GM18526 (cell line): ENCODE data around the gene LYSMD2.

Experiments
- POLR2A ChIP-seq: IDR thresholded peaks from 3 replicates; pipeline ENCODE4 v1.6.1; 2011; ENCODE audit not compliant: insufficient read length; ENCODE audit errors: extremely low read depth

LYSMD2 gene

GRCh38 chr15:51737522-51738305 is at the start of gene LYSMD2:
Gene LYSMD2, minus strand, starts transcription at chr15:51737655. Its CDS starts 33 bp downstream, at chr15:51737622.
- peak; percentile 48 for TF ChIP-seq POLR2A

GRCh38 chr15:51783967-51784366 is 46.5 kb upstream of the LYSMD2 start:
- TF ChIP-seq POLR2A = no peak

- TF ChIP-seq POLR2A = no peak
Observed at GRCh38 chr15:51782357-51782896, 45.0 kb upstream of the LYSMD2 start.

- no peak for TF ChIP-seq POLR2A
Observed at GRCh38 chr15:51781506-51781905, 44.1 kb upstream of the LYSMD2 start.

- TF ChIP-seq POLR2A = no peak
Observed at GRCh38 chr15:51780636-51781035, 43.2 kb upstream of the LYSMD2 start.

GRCh38 chr15:51776952-51777569 is 39.6 kb upstream of the LYSMD2 start:
- no peak for TF ChIP-seq POLR2A

GRCh38 chr15:51775967-51776816 is 38.7 kb upstream of the LYSMD2 start:
- no peak for TF ChIP-seq POLR2A

- TF ChIP-seq POLR2A = no peak
Observed at GRCh38 chr15:51774916-51775315, 37.5 kb upstream of the LYSMD2 start.

- TF ChIP-seq POLR2A = no peak
Observed at GRCh38 chr15:51771773-51772172, 34.3 kb upstream of the LYSMD2 start.

- TF ChIP-seq POLR2A = no peak
Observed at GRCh38 chr15:51770902-51771301, 33.4 kb upstream of the LYSMD2 start.

- no peak for TF ChIP-seq POLR2A
Observed at GRCh38 chr15:51768018-51768417, 30.6 kb upstream of the LYSMD2 start.

- no peak for TF ChIP-seq POLR2A
Observed at GRCh38 chr15:51766341-51766740, 28.9 kb upstream of the LYSMD2 start.

- TF ChIP-seq POLR2A = no peak
Observed at GRCh38 chr15:51765751-51766150, 28.3 kb upstream of the LYSMD2 start.

GRCh38 chr15:51760805-51761204 is 23.4 kb upstream of the LYSMD2 start:
- TF ChIP-seq POLR2A = no peak

- no peak for TF ChIP-seq POLR2A
Observed at GRCh38 chr15:51759557-51760070, 22.2 kb upstream of the LYSMD2 start.

GRCh38 chr15:51758645-51759044 is 21.2 kb upstream of the LYSMD2 start:
- TF ChIP-seq POLR2A = no peak

- TF ChIP-seq POLR2A = no peak
Observed at GRCh38 chr15:51757450-51757849, 20.0 kb upstream of the LYSMD2 start.
